SK-N-SH (cell line): Measurements from ENCODE around the gene HYPK. TPM values are rescaled to one million over a fixed set of nuclear protein-coding genes. Genes with fewer than 3 reads are reported as not detected.
A peak's percentile ranks its signal among the peaks of the same experiment; 100 is the strongest.

Source experiments
- CTCF ChIA-PET: fragments of 300-600, 350-600 bp; formaldehyde crosslinking; extraction: SDS; loops from one replicate; lab custom pipeline; 2021; lab: Yijun Ruan, JAX
- POLR2A ChIA-PET: fragments of 350-600 bp; sonication (Branson Sonifier 250); formaldehyde crosslinking; extraction: SDS; loops from one replicate; lab custom pipeline; 2020; ENCODE audit warnings: antibody characterized with exemption, inconsistent platforms; lab: Yijun Ruan, JAX
- DNase-seq: peaks from one replicate; pipeline ENCODE4 v3.0.0; 2012
- H2AFZ ChIP-seq: fragments of 200-600 bp; sonication (generic); 2 replicates; pipeline ENCODE4 v1.8.1; 2016; ENCODE audit warnings: antibody characterized with exemption, mild to moderate bottlenecking, low read depth
- H3F3A ChIP-seq: fragments of 200-600 bp; sonication (generic); replicated peaks from 2 replicates; pipeline ENCODE3; 2016; ENCODE audit warnings: antibody characterized with exemption, mild to moderate bottlenecking; ENCODE audit not compliant: insufficient read depth
- H3K27ac ChIP-seq, 2 experiments: fragments of 200-500 bp in 1 of 2; fragments of 200-600 bp in 1 of 2; sonication (Bioruptor generic) in 1 of 2; sonication (generic), shearing (Covaris generic) in 1 of 2; 2 replicates each; pipeline versions ENCODE4 v1.5.1 to v1.6.1; 2014 to 2016; ENCODE audit warnings: low read depth in 2 of 2, inconsistent platforms in 1 of 2, low read length in 1 of 2, mild to moderate bottlenecking in 1 of 2, mixed read lengths in 1 of 2
- H3K27me3 ChIP-seq: fragments of 200-600 bp; sonication (generic), shearing (Covaris generic); 2 replicates; pipeline ENCODE4 v1.6.1; 2016; ENCODE audit warnings: mixed run types; ENCODE audit not compliant: insufficient read depth
- H3K36me3 ChIP-seq, 2 experiments: fragments of 200-500 bp in 1 of 2; fragments of 200-600 bp in 1 of 2; sonication (Bioruptor generic) in 1 of 2; sonication (generic) in 1 of 2; replicated peaks in 1 of 2; 2 replicates each; pipeline versions ENCODE3 to v1.5.1; 2014 to 2016; ENCODE audit warnings: low read length in 1 of 2, mild to moderate bottlenecking in 1 of 2; ENCODE audit not compliant: insufficient read depth in 2 of 2, control insufficient read depth in 1 of 2
- H3K4me1 ChIP-seq, 2 experiments: fragments of 200-500 bp in 1 of 2; fragments of 200-600 bp in 1 of 2; sonication (Bioruptor generic) in 1 of 2; sonication (generic), shearing (Covaris generic) in 1 of 2; 2 replicates each; pipeline versions ENCODE4 v1.5.1 to v1.6.1; 2014 to 2016; ENCODE audit warnings: low read depth in 1 of 2, low read length in 1 of 2, mixed run types in 1 of 2; ENCODE audit not compliant: insufficient read depth in 2 of 2, control insufficient read depth in 1 of 2
- H3K4me2 ChIP-seq: fragments of 200-600 bp; sonication (generic), shearing (Covaris generic); 2 replicates; pipeline ENCODE4 v1.6.1; 2017; ENCODE audit warnings: mixed run types
- H3K4me3 ChIP-seq, 2 experiments: fragments of 200-500 bp in 1 of 2; fragments of 200-600 bp in 1 of 2; sonication (Bioruptor generic) in 1 of 2; sonication (generic), shearing (Covaris generic) in 1 of 2; 2 replicates each; pipeline versions ENCODE4 v1.5.1 to v1.8.1; 2014 to 2016; ENCODE audit warnings: low read depth in 2 of 2, inconsistent platforms in 1 of 2, low read length in 1 of 2, mild to moderate bottlenecking in 1 of 2, mixed read lengths in 1 of 2, moderate library complexity in 1 of 2
- H3K79me2 ChIP-seq: fragments of 200-600 bp; sonication (generic); 2 replicates; pipeline ENCODE4 v1.8.1; 2017; ENCODE audit warnings: mild to moderate bottlenecking; ENCODE audit not compliant: insufficient read depth
- H3K9ac ChIP-seq: fragments of 200-600 bp; sonication (generic); 2 replicates; pipeline ENCODE4 v1.6.1; 2017; ENCODE audit warnings: mixed run types
- H3K9me2 ChIP-seq: fragments of 200-600 bp; sonication (generic); 2 replicates; pipeline ENCODE4 v1.6.1; 2017; ENCODE audit warnings: mixed run types
- H3K9me3 ChIP-seq: fragments of 200-600 bp; sonication (generic); 2 replicates; pipeline ENCODE4 v1.6.1; 2017; ENCODE audit warnings: mixed run types, mild to moderate bottlenecking, moderate library complexity
- H4K20me1 ChIP-seq: fragments of 200-600 bp; sonication (generic); 2 replicates; pipeline ENCODE4 v1.6.1; 2017; ENCODE audit warnings: mild to moderate bottlenecking, mixed run types; ENCODE audit not compliant: insufficient read depth
- EZH2phosphoT487 ChIP-seq: fragments of 200-600 bp; sonication (generic); IDR thresholded peaks from 2 replicates; pipeline ENCODE4 v1.6.1; 2017; ENCODE audit warnings: low read depth, mixed run types, mild to moderate bottlenecking, antibody characterized with exemption, moderate library complexity, borderline replicate concordance
- FOXM1 ChIP-seq: IDR thresholded peaks from 2 replicates; pipeline ENCODE4 v1.4.0; 2012; ENCODE audit warnings: low read depth, mild to moderate bottlenecking
- RAD21 ChIP-seq: IDR thresholded peaks from 2 replicates; pipeline ENCODE4 v1.6.1; 2012; ENCODE audit warnings: mild to moderate bottlenecking, low read length
- RFX5 ChIP-seq: IDR thresholded peaks from 2 replicates; pipeline ENCODE4 v1.6.1; 2012; ENCODE audit warnings: mild to moderate bottlenecking, improper control_type of control experiment, low read length
- TAF1 ChIP-seq: IDR thresholded peaks from 2 replicates; pipeline ENCODE4 v1.6.1; 2012; ENCODE audit warnings: low read depth, mild to moderate bottlenecking, low read length, moderate library complexity, borderline replicate concordance
- WGBS: methylation state at CpG from one replicate; pipeline ENCODE4 v1.1.6; 2017; ENCODE audit warnings: low lambda C conversion rate; 5-methylcytosine and 5-hydroxymethylcytosine counted together
- polyA plus RNA-seq, 3 experiments: library from polyadenylated mRNA; depleted of rRNA; stranded (reverse); fragments of >200 nt; gene quantifications; 2 replicates each; pipeline ENCODE4 v1.2.3, GENCODE V29; 2012
- TF ChIP-seq, protein P1 (sequence below): IDR thresholded peaks from 2 replicates; pipeline ENCODE4; 2012
- TF ChIP-seq, protein P2 (sequence below): IDR thresholded peaks from 2 replicates; pipeline ENCODE4 v1.4.0; 2012; ENCODE audit warnings: low read depth, borderline replicate concordance
- TF ChIP-seq, protein P3 (sequence below): IDR thresholded peaks from 2 replicates; pipeline ENCODE4 v1.6.1; 2012; ENCODE audit warnings: mild to moderate bottlenecking, low read depth, low read length, moderate library complexity

The HYPK gene
- polyA plus RNA-seq, 1 of the 3 experiments (the other 2 are of a cell fraction), result 11.5 TPM

DNA sequence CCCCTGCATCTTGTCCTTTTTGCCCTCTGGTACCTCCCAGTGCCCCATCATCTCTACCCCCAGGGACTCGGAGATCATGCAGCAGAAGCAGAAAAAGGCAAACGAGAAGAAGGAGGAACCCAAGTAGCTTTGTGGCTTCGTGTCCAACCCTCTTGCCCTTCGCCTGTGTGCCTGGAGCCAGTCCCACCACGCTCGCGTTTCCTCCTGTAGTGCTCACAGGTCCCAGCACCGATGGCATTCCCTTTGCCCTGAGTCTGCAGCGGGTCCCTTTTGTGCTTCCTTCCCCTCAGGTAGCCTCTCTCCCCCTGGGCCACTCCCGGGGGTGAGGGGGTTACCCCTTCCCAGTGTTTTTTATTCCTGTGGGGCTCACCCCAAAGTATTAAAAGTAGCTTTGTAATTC lies 6.8 kb upstream of the HYPK start (continued):
- TF ChIP-seq, protein P1, sequence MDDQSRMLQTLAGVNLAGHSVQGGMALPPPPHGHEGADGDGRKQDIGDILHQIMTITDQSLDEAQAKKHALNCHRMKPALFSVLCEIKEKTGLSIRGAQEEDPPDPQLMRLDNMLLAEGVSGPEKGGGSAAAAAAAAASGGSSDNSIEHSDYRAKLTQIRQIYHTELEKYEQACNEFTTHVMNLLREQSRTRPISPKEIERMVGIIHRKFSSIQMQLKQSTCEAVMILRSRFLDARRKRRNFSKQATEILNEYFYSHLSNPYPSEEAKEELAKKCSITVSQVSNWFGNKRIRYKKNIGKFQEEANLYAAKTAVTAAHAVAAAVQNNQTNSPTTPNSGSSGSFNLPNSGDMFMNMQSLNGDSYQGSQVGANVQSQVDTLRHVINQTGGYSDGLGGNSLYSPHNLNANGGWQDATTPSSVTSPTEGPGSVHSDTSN, result no peak
- no peak for TF ChIP-seq RFX5
- no peak for TF ChIP-seq TAF1
- TF ChIP-seq, protein P2, sequence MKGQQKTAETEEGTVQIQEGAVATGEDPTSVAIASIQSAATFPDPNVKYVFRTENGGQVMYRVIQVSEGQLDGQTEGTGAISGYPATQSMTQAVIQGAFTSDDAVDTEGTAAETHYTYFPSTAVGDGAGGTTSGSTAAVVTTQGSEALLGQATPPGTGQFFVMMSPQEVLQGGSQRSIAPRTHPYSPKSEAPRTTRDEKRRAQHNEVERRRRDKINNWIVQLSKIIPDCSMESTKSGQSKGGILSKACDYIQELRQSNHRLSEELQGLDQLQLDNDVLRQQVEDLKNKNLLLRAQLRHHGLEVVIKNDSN, result no peak
- TF ChIP-seq RAD21, result no peak
- TF ChIP-seq FOXM1, result no peak
- no peak for TF ChIP-seq EZH2phosphoT487

- Histone ChIP-seq H3K36me3 (peaks cover 37 to 46% of the 10 kb centered on the region in 2 experiments), H2AFZ (no peak overlapping the region), H3K79me2 (peaks cover 38% of the 10 kb centered on the region), H3K27ac (peak overlapping the region in 1 of 2 experiments; percentile 48; a peak in 2 of 4 replicates), H3F3A (peaks cover 47% of the 10 kb centered on the region), H3K4me3 (peak overlapping the region in 1 of 2 experiments; percentile 99; a peak in 2 of 4 replicates), H3K27me3 (no peaks in the 10 kb centered on the region), H3K9ac (peak overlapping the region; percentile 100; the same call in 1 of the 2 replicates), H3K9me2 (no peaks in the 10 kb centered on the region), H3K9me3 (no peaks in the 10 kb centered on the region), H3K4me2 (peak overlapping the region; percentile 99), H3K4me1 (peaks cover 20 to 21% of the 10 kb centered on the region in 2 experiments; a peak in 3 of 4 replicates), H4K20me1 (peaks cover 28% of the 10 kb centered on the region)
- CTCF ChIA-PET, result interaction anchor here (0.7 to 4.1 kb wide), 2 partner anchors 25 to 413 kb away, joined by 3 to 14 read pairs; no protein-coding TSS in a partner anchor
- DNase-seq, result no peak
- TF ChIP-seq, protein P3, sequence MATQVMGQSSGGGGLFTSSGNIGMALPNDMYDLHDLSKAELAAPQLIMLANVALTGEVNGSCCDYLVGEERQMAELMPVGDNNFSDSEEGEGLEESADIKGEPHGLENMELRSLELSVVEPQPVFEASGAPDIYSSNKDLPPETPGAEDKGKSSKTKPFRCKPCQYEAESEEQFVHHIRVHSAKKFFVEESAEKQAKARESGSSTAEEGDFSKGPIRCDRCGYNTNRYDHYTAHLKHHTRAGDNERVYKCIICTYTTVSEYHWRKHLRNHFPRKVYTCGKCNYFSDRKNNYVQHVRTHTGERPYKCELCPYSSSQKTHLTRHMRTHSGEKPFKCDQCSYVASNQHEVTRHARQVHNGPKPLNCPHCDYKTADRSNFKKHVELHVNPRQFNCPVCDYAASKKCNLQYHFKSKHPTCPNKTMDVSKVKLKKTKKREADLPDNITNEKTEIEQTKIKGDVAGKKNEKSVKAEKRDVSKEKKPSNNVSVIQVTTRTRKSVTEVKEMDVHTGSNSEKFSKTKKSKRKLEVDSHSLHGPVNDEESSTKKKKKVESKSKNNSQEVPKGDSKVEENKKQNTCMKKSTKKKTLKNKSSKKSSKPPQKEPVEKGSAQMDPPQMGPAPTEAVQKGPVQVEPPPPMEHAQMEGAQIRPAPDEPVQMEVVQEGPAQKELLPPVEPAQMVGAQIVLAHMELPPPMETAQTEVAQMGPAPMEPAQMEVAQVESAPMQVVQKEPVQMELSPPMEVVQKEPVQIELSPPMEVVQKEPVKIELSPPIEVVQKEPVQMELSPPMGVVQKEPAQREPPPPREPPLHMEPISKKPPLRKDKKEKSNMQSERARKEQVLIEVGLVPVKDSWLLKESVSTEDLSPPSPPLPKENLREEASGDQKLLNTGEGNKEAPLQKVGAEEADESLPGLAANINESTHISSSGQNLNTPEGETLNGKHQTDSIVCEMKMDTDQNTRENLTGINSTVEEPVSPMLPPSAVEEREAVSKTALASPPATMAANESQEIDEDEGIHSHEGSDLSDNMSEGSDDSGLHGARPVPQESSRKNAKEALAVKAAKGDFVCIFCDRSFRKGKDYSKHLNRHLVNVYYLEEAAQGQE, result peak; percentile 90
- TF ChIP-seq, protein P2, result no peak
- POLR2A ChIA-PET, result no interaction called here
- WGBS, result 86% methylated on average over 8 of the region's 9 CpGs
Measured at GRCh38 chr15:43794269-43795037, 5.9 kb upstream of the HYPK start.
